Measurements from ENCODE around the gene AKR1A1. TPM values are rescaled to one million over a fixed set of nuclear protein-coding genes. Genes with fewer than 3 reads are reported as not detected.
A peak's percentile ranks its signal among the peaks of the same experiment; 100 is the strongest.

AKR1A1 gene
- total and polyA plus RNA-seq, 2 experiments from 2014 or later, result 186 to 275 TPM

DNA sequence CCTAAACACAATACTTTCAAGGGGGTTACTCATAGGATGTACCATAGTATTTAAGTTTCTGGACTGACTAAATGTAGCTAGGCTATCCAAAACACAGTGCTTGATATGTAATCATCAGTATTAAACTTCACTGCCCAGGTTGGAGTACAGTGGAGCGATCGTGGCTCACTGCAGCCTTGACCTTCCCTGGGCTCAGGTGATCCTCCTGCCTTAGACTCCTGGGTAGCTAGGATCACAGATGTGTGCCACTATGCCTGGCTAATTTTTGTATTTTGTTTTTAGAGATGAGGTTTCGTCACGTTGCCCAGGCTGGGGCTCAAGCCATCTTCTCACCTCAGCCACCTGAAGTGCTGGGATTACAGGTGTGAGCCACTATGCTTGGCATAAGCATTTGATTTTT lies 43.8 kb downstream of the AKR1A1 start:
- Mint-ChIP-seq H3K27ac (no peak overlapping the region), H3K4me1 (peaks cover 16% of the 10 kb centered on the region; the same call in 2 of the 3 replicates), H3K4me3 (no peak overlapping the region), H3K36me3 (ENCODE audit: low read depth) (peaks cover 91% of the 10 kb centered on the region), H3K27me3 (ENCODE audit: insufficient read depth, low read depth, poor library complexity) (peaks cover 8% of the 10 kb centered on the region), H3K9me3 (no peaks in the 10 kb centered on the region)
- Histone ChIP-seq H3K27me3 (ENCODE audit: insufficient read depth) (no peaks in the 10 kb centered on the region), H3K9me2 (ENCODE audit: insufficient read depth) (no peaks in the 10 kb centered on the region), H3K4me2 (no peak overlapping the region), H3F3A (replicated peaks; ENCODE audit: low read depth) (peaks cover 29% of the 10 kb centered on the region; the same call in 1 of the 2 replicates), H3K79me2 (replicated peaks; ENCODE audit: insufficient read depth) (peaks cover 100% of the 10 kb centered on the region), H2AFZ (no peak overlapping the region), H3K4me3 (no peak overlapping the region), H3K36me3 (ENCODE audit: insufficient read depth) (peaks cover 66% of the 10 kb centered on the region), H3K4me1 (ENCODE audit: insufficient read depth) (peaks cover 12% of the 10 kb centered on the region; the same call in 1 of the 2 replicates), H4K20me1 (replicated peaks; ENCODE audit: insufficient read depth) (peaks cover 98% of the 10 kb centered on the region), H3K27ac (ENCODE audit: low read depth) (peak overlapping the region; percentile 42; the same call in 1 of the 2 replicates)
- TF ChIP-seq POLR2AphosphoS5 (IDR thresholded peaks at IDR 0.05; ENCODE audit: low read depth), result no peak
- no peak for TF ChIP-seq STAT1 (IDR thresholded peaks at IDR 0.05; ENCODE audit: unreplicated experiment)
- TF ChIP-seq NANOG (IDR thresholded peaks at IDR 0.05; ENCODE audit: borderline replicate concordance), result no peak
- TF ChIP-seq EZH2 (IDR thresholded peaks at IDR 0.05; ENCODE audit: low read depth, unreplicated experiment), result no peak
- TF ChIP-seq EZH2phosphoT487 (IDR thresholded peaks at IDR 0.05; ENCODE audit: unreplicated experiment), result no peak
- TF ChIP-seq CTCF (conservative IDR thresholded peaks at IDR 0.05; ENCODE audit: low read depth in 2 of 2), result no peak
- TF ChIP-seq, protein P1, sequence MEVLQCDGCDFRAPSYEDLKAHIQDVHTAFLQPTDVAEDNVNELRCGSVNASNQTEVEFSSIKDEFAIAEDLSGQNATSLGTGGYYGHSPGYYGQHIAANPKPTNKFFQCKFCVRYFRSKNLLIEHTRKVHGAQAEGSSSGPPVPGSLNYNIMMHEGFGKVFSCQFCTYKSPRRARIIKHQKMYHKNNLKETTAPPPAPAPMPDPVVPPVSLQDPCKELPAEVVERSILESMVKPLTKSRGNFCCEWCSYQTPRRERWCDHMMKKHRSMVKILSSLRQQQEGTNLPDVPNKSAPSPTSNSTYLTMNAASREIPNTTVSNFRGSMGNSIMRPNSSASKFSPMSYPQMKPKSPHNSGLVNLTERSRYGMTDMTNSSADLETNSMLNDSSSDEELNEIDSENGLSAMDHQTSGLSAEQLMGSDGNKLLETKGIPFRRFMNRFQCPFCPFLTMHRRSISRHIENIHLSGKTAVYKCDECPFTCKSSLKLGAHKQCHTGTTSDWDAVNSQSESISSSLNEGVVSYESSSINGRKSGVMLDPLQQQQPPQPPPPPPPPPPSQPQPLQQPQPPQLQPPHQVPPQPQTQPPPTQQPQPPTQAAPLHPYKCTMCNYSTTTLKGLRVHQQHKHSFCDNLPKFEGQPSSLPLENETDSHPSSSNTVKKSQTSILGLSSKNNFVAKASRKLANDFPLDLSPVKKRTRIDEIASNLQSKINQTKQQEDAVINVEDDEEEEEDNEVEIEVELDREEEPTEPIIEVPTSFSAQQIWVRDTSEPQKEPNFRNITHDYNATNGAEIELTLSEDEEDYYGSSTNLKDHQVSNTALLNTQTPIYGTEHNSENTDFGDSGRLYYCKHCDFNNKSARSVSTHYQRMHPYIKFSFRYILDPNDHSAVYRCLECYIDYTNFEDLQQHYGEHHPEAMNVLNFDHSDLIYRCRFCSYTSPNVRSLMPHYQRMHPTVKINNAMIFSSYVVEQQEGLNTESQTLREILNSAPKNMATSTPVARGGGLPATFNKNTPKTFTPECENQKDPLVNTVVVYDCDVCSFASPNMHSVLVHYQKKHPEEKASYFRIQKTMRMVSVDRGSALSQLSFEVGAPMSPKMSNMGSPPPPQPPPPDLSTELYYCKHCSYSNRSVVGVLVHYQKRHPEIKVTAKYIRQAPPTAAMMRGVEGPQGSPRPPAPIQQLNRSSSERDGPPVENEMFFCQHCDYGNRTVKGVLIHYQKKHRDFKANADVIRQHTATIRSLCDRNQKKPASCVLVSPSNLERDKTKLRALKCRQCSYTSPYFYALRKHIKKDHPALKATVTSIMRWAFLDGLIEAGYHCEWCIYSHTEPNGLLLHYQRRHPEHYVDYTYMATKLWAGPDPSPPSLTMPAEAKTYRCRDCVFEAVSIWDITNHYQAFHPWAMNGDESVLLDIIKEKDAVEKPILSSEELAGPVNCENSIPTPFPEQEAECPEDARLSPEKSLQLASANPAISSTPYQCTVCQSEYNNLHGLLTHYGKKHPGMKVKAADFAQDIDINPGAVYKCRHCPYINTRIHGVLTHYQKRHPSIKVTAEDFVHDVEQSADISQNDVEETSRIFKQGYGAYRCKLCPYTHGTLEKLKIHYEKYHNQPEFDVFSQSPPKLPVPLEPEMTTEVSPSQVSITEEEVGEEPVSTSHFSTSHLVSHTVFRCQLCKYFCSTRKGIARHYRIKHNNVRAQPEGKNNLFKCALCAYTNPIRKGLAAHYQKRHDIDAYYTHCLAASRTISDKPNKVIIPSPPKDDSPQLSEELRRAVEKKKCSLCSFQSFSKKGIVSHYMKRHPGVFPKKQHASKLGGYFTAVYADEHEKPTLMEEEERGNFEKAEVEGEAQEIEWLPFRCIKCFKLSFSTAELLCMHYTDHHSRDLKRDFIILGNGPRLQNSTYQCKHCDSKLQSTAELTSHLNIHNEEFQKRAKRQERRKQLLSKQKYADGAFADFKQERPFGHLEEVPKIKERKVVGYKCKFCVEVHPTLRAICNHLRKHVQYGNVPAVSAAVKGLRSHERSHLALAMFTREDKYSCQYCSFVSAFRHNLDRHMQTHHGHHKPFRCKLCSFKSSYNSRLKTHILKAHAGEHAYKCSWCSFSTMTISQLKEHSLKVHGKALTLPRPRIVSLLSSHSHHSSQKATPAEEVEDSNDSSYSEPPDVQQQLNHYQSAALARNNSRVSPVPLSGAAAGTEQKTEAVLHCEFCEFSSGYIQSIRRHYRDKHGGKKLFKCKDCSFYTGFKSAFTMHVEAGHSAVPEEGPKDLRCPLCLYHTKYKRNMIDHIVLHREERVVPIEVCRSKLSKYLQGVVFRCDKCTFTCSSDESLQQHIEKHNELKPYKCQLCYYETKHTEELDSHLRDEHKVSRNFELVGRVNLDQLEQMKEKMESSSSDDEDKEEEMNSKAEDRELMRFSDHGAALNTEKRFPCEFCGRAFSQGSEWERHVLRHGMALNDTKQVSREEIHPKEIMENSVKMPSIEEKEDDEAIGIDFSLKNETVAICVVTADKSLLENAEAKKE (CRISPR knock-in tag; IDR thresholded peaks at IDR 0.05), result no peak
- TF ChIP-seq CREB1 (CRISPR knock-in tag; IDR thresholded peaks at IDR 0.05; ENCODE audit: low read depth), result no peak
- TF ChIP-seq JUNB (IDR thresholded peaks at IDR 0.05; ENCODE audit: unreplicated experiment), result no peak
- no peak for TF ChIP-seq ZNF331 (CRISPR knock-in tag; IDR thresholded peaks at IDR 0.05; ENCODE audit: low read depth)
- TF ChIP-seq, protein P2, sequence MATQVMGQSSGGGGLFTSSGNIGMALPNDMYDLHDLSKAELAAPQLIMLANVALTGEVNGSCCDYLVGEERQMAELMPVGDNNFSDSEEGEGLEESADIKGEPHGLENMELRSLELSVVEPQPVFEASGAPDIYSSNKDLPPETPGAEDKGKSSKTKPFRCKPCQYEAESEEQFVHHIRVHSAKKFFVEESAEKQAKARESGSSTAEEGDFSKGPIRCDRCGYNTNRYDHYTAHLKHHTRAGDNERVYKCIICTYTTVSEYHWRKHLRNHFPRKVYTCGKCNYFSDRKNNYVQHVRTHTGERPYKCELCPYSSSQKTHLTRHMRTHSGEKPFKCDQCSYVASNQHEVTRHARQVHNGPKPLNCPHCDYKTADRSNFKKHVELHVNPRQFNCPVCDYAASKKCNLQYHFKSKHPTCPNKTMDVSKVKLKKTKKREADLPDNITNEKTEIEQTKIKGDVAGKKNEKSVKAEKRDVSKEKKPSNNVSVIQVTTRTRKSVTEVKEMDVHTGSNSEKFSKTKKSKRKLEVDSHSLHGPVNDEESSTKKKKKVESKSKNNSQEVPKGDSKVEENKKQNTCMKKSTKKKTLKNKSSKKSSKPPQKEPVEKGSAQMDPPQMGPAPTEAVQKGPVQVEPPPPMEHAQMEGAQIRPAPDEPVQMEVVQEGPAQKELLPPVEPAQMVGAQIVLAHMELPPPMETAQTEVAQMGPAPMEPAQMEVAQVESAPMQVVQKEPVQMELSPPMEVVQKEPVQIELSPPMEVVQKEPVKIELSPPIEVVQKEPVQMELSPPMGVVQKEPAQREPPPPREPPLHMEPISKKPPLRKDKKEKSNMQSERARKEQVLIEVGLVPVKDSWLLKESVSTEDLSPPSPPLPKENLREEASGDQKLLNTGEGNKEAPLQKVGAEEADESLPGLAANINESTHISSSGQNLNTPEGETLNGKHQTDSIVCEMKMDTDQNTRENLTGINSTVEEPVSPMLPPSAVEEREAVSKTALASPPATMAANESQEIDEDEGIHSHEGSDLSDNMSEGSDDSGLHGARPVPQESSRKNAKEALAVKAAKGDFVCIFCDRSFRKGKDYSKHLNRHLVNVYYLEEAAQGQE (IDR thresholded peaks at IDR 0.05; ENCODE audit: unreplicated experiment), result no peak
- no peak for TF ChIP-seq ZNF114 (CRISPR knock-in tag; IDR thresholded peaks at IDR 0.05)
- TF ChIP-seq, protein P3, sequence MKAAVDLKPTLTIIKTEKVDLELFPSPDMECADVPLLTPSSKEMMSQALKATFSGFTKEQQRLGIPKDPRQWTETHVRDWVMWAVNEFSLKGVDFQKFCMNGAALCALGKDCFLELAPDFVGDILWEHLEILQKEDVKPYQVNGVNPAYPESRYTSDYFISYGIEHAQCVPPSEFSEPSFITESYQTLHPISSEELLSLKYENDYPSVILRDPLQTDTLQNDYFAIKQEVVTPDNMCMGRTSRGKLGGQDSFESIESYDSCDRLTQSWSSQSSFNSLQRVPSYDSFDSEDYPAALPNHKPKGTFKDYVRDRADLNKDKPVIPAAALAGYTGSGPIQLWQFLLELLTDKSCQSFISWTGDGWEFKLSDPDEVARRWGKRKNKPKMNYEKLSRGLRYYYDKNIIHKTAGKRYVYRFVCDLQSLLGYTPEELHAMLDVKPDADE (IDR thresholded peaks at IDR 0.05), result no peak
- ATAC-seq, result no peak
- DNase-seq (ENCODE audit: low spot score), result no peak
